ENCODE results near the gene THTPA. TPM values are rescaled to one million over a fixed set of nuclear protein-coding genes. Genes with fewer than 3 reads are reported as not detected.

THTPA gene
- total RNA-seq, 1 experiment from 2014 or later: 25.6 TPM

GRCh38 chr14:23551266-23552028, 4.6 kb upstream of the THTPA start, which contains the start of gene ZFHX2:
Gene ZFHX2, minus strand, starts transcription at chr14:23551765. Its CDS starts 16,440 bp downstream, at chr14:23535325.
- peak; percentile 52 for DNase-seq (ENCODE audit: low read depth)

- DNase-seq (ENCODE audit: low read depth): no peak
These were observed 564 bp upstream of the THTPA start for GRCh38 chr14:23555533-23555881.

- DNase-seq (ENCODE audit: low read depth): no peak
These were observed 799 bp downstream of the THTPA start for GRCh38 chr14:23556700-23557440.

DNA sequence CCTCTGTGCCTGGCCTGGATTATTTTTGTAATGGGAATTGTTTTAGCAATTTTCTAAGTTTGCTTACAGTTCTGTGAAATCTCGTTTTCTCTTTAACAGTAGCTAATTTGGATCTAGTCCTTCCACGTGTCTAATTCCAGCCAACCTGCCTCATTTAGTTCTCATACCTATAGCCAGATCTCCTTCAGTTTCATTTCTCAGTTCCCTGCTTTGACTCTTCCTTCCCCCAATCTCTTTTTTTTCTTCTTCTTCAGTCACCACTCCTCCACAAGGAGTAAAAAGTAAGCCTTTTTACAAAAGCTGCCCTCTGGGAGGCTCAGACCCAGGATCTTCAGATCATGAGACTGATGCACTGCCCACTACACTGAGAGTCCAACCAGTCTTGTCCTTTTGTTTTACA, 1.4 kb downstream of the THTPA start:
- no peak for DNase-seq (ENCODE audit: low read depth)

GRCh38 chr14:23557946-23558345, 1.9 kb downstream of the THTPA start:
- DNase-seq (ENCODE audit: low read depth): no peak

DNA sequence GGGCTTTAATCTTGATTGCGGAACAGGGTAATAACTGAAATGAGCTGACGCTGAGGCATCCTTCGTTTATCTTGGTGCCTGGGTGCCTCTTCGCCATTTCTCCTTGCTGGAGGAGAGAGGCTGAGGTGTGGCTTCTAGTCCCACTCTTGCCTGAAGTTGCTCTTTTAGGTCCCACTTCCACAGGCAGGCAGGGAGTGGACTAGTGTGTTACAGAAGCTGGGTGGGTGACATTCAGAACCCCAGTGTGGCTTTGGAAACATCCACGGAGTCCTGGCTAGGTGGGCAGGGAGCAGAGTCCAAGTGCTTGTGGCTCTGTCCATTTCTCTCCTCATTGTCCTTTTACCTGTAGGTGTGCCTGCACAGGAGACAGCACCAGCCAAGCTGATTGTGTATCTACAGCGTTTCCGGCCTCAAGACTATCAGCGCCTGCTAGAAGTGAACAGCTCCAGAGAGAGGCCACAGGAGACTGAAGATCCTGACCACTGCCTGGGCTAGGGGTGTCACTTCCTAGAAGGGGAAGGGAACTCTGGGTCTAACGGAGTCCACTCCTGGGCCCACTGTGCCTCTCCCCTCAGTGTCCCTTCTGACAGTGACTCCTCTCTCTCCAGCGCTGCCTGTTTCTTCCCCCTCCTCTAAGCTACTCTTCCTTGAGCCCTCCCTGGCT, 2.4 kb downstream of the THTPA start:
- no peak for DNase-seq (ENCODE audit: low read depth)

- peak; percentile 60 for DNase-seq (ENCODE audit: low read depth)
These were observed 3.2 kb downstream of the THTPA start for GRCh38 chr14:23559010-23559925.

GRCh38 chr14:23559926-23560520, 4.0 kb downstream of the THTPA start:
- no peak for DNase-seq (ENCODE audit: low read depth)

GRCh38 chr14:23561259-23561658, 5.2 kb downstream of the THTPA start:
- DNase-seq (ENCODE audit: low read depth): no peak

DNA sequence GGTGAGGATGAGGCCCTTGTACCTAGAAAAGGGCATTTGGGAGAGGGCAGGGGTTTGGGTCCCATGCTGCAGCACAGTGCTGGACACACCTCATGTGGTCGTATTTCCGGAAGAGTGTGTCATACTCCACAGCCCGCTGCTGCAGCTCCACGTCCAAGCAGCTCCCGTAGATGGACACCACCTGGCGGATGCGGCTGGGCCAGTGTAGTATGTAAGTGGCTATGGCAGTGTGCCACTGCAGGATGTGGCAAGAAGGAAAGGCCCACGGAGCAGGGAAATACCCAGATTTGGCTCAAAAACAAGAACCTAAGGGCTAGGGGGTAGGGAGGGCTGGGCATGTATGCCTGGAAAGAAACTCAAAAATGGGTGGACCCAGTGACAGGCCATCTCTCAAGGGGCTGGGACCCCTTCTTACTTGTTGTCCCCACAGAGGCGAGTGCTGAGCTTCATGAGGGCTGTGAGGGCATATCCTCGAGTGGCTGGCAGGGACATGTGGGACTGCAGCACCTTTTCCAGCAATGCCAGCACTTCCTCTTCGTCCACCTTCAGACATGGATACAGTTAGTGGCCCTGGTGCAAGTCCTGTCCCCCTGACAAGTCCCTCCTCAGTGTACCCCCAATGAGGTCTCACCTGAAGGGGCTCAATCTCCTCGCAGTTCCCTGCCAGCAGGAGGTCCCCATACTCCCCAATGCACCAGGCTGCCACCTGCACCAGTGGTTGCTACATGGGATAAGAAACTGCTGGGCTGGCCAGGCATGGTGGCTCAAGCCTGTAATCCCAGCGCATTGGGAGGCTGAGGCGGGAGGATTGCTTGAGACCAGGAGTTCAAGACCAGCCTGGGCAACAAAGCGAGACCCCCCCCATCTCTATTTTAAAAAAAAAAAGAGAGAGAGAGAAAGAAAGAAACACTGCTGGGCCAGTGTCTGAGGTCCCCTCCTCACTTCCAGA, 6.1 kb downstream of the THTPA start:
- DNase-seq (ENCODE audit: low read depth): peak; percentile 31

DNA sequence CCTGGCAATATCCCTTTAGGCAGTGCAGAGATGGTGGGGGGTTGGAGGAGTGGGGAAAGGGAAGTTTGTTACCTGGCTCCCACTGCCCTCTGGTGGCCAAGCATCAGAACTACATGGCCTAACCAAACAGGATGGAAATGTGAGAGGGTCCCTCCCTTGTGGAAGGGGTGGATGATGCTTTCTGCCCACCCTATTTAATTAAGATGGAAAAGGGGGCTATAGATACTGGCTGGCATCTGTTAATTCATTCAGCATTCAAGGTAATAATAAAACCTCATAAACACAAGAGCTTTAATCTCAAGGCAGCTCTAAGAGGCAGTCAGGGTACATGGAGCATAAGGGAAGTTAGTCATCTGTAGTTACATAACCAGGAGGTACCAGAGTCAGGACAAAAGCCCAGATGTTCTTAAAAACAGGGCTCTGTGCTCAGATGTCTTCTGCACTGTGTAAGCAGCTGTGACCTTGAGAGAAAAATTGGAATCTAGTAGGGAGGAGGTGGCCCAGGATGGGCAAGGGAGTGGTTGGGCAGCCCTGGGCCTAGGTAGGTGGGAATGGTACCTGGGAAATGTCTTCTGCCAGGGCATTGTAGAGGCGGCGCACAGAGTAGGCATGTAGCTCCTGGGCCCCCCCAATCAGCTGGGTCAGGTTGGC, 6.9 kb downstream of the THTPA start:
- peak; percentile 26 for DNase-seq (ENCODE audit: low read depth)

- DNase-seq (ENCODE audit: low read depth): no peak
These were observed 7.6 kb downstream of the THTPA start for GRCh38 chr14:23563473-23564180.

- no peak for DNase-seq (ENCODE audit: low read depth)
These were observed 8.2 kb downstream of the THTPA start for GRCh38 chr14:23564181-23564812.

GRCh38 chr14:23564876-23565275, 8.8 kb downstream of the THTPA start:
- DNase-seq (ENCODE audit: low read depth): no peak

DNA sequence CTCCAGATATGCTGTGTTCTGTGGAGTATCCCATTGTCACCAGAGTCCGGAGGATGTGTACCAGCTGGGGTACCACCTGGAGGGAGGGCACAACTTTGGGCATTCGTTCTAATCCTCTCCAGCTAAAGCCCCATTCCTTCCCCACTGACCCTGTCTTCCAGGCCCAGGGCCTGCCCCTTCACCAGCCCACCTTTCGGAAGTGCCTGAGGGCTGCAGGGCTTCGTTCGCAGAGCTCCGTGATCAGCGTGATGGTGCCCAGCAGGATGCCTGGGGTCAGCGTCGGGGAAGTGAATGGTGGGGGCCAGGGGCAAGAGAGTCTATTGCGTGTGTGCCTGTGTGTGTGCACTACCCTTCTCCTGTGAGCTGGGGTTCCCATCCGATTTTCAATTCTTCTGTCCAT, 9.6 kb downstream of the THTPA start:
- no peak for DNase-seq (ENCODE audit: low read depth)

DNA sequence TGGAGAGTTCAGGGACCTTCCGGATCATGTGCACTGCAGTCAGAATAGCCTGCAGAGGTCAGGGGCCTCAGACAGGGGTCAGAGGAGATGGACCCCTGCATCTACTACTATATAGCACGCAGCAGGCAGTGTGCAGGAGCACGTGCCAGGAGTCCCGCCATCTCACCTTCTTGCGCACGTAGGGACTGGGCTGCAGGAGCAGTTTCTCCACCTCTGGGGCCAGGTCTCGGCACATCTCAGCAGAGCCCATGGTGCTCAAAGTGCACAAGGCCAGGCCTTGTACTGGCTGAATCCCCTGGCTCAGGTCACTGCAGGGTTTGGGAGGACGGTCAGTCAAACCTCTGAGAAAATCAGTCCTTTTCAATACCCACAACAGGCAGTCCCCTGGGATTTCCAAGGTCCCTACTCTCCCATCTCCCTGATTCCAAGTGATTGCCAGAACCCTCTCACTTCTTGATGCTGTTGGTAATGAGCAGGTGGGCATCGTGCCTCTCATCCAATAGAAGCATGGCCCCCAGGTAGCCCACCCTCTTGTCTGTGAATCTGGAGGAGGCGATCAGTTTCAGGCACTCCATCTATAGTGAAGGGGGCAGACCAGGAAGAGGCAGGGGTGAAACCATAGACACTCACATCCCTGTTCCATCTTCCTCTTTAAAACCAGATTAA, 10.2 kb downstream of the THTPA start:
- DNase-seq (ENCODE audit: low read depth): no peak

- peak; percentile 39 for DNase-seq (ENCODE audit: low read depth)
These were observed 10.7 kb downstream of the THTPA start for GRCh38 chr14:23566778-23567185.
